H9 (cell line): ENCODE measurements around the gene HS3ST3B1. TPM values are rescaled to one million over a fixed set of nuclear protein-coding genes. Genes with fewer than 3 reads are reported as not detected.

Experiments
- DNase-seq: peaks from one replicate; pipeline ENCODE4 v3.0.0-alpha.2; 2017
- H2AFZ ChIP-seq: one replicate; pipeline ENCODE4 v1.6.1; 2013; ENCODE audit warnings: mild to moderate bottlenecking, low read length, control low read depth, moderate library complexity
- H2AK5ac ChIP-seq: 2 replicates; pipeline ENCODE4 v1.6.1; 2013; ENCODE audit warnings: low read length, control low read depth, mixed read lengths; ENCODE audit not compliant: insufficient read length
- H2BK120ac ChIP-seq: one replicate; pipeline ENCODE4 v1.6.1; 2013; ENCODE audit warnings: low read depth, mild to moderate bottlenecking, low read length, control low read depth, inconsistent platforms; ENCODE audit not compliant: poor library complexity, severe bottlenecking
- H2BK12ac ChIP-seq: 2 replicates; pipeline ENCODE4 v1.6.1; 2013; ENCODE audit warnings: low read length, control low read depth, mixed read lengths, low read depth; ENCODE audit not compliant: insufficient read length
- H2BK15ac ChIP-seq: 2 replicates; pipeline ENCODE4 v1.6.1; 2013; ENCODE audit warnings: low read depth, low read length, control low read depth
- H2BK20ac ChIP-seq: one replicate; pipeline ENCODE4 v1.6.1; 2013; ENCODE audit warnings: low read depth, mild to moderate bottlenecking, low read length, control low read depth, inconsistent platforms; ENCODE audit not compliant: poor library complexity, severe bottlenecking
- H2BK5ac ChIP-seq: 2 replicates; pipeline ENCODE4 v1.6.1; 2013; ENCODE audit warnings: low read length, control low read depth, mixed read lengths; ENCODE audit not compliant: insufficient read length
- H3K14ac ChIP-seq: 2 replicates; pipeline ENCODE4 v1.6.1; 2013; ENCODE audit warnings: low read length, control low read depth; ENCODE audit not compliant: insufficient read depth
- H3K18ac ChIP-seq: 2 replicates; pipeline ENCODE4 v1.6.1; 2013; ENCODE audit warnings: low read depth, mild to moderate bottlenecking, mixed read lengths, low read length, control low read depth; ENCODE audit not compliant: insufficient read length
- H3K23ac ChIP-seq: 2 replicates; pipeline ENCODE4 v1.6.1; 2013; ENCODE audit warnings: low read length, control low read depth, mixed read lengths, low read depth; ENCODE audit not compliant: insufficient read length
- H3K23me2 ChIP-seq: 2 replicates; pipeline ENCODE4 v1.6.1; 2013; ENCODE audit warnings: low read depth, mild to moderate bottlenecking, mixed read lengths, low read length, control low read depth; ENCODE audit not compliant: insufficient read length, poor library complexity, severe bottlenecking
- H3K27ac ChIP-seq: 2 replicates; pipeline ENCODE4 v1.5.1; 2013; ENCODE audit warnings: low read length, control low read depth, mixed read lengths, low read depth; ENCODE audit not compliant: insufficient read length
- H3K27me3 ChIP-seq: 2 replicates; pipeline ENCODE4 v1.6.1; 2013; ENCODE audit warnings: low read length, control low read depth, inconsistent platforms; ENCODE audit not compliant: insufficient read depth
- H3K4ac ChIP-seq: 2 replicates; pipeline ENCODE4 v1.6.1; 2013; ENCODE audit warnings: low read depth, mild to moderate bottlenecking, control low read depth, inconsistent platforms, low read length, moderate library complexity
- H3K4me1 ChIP-seq: 2 replicates; pipeline ENCODE4 v1.6.1; 2013; ENCODE audit warnings: low read length, control low read depth, inconsistent platforms; ENCODE audit not compliant: insufficient read depth
- H3K4me2 ChIP-seq: 2 replicates; pipeline ENCODE4 v1.6.1; 2013; ENCODE audit warnings: low read length, control low read depth, mixed read lengths; ENCODE audit not compliant: insufficient read length, insufficient read depth
- H3K56ac ChIP-seq: 2 replicates; pipeline ENCODE4 v1.6.1; 2013; ENCODE audit warnings: low read depth, mild to moderate bottlenecking, mixed read lengths, low read length, control low read depth; ENCODE audit not compliant: insufficient read length
- H3K79me1 ChIP-seq: 2 replicates; pipeline ENCODE4 v1.6.1; 2013; ENCODE audit warnings: low read depth, mild to moderate bottlenecking, moderate library complexity, low read length, control low read depth, inconsistent platforms; ENCODE audit not compliant: insufficient read depth, poor library complexity, severe bottlenecking
- H3K79me2 ChIP-seq: 2 replicates; pipeline ENCODE4 v1.6.1; 2013; ENCODE audit warnings: low read length, control low read depth, inconsistent platforms; ENCODE audit not compliant: insufficient read depth
- H3K9ac ChIP-seq: 2 replicates; pipeline ENCODE4 v1.6.1; 2013; ENCODE audit warnings: low read length, control low read depth, mixed read lengths; ENCODE audit not compliant: insufficient read length; ENCODE audit errors: extremely low read depth
- H3K9me3 ChIP-seq: one replicate; pipeline ENCODE4 v1.6.1; 2013; ENCODE audit warnings: low read depth, low read length, inconsistent platforms; ENCODE audit not compliant: control insufficient read depth
- H3T11ph ChIP-seq: one replicate; pipeline ENCODE4 v1.6.1; 2013; ENCODE audit warnings: mild to moderate bottlenecking, low read length, control low read depth, inconsistent platforms
- H4K20me1 ChIP-seq: one replicate; pipeline ENCODE4 v1.6.1; 2013; ENCODE audit not compliant: control insufficient read depth, insufficient read length, insufficient read depth
- H4K5ac ChIP-seq: 2 replicates; pipeline ENCODE4 v1.6.1; 2013; ENCODE audit warnings: low read depth, mild to moderate bottlenecking, mixed read lengths, low read length, control low read depth; ENCODE audit not compliant: insufficient read length
- H4K8ac ChIP-seq: replicated peaks from 2 replicates; pipeline ENCODE4 v1.6.1; 2013; ENCODE audit warnings: low read length, control low read depth, mixed read lengths, low read depth; ENCODE audit not compliant: insufficient read length
- H4K91ac ChIP-seq: 2 replicates; pipeline ENCODE4 v1.6.1; 2013; ENCODE audit warnings: low read depth, mild to moderate bottlenecking, moderate library complexity, mixed read lengths, low read length, control low read depth; ENCODE audit not compliant: insufficient read length
- H3K27ac Mint-ChIP-seq, 3 experiments: 2 replicates in 2 of 3; 3 replicates in 1 of 3; pipeline ENCODE4 v1.8.0; 2020 to 2021; ENCODE audit warnings: mixed read lengths in 3 of 3, mild to moderate bottlenecking in 1 of 3, moderate library complexity in 1 of 3
- H3K27me3 Mint-ChIP-seq: 2 replicates; pipeline ENCODE4 v1.8.0; 2021; ENCODE audit warnings: low read depth, mild to moderate bottlenecking, moderate library complexity, mixed read lengths
- H3K36me3 Mint-ChIP-seq, 3 experiments: 2 replicates in 2 of 3; 3 replicates in 1 of 3; pipeline ENCODE4 v1.8.0; 2020 to 2021; ENCODE audit warnings: low read depth in 3 of 3, mixed read lengths in 3 of 3; ENCODE audit not compliant: insufficient read depth in 1 of 3
- H3K4me1 Mint-ChIP-seq, 2 experiments: 2 replicates each; pipeline ENCODE4 v1.8.0; 2020; ENCODE audit warnings: mixed read lengths in 2 of 2
- H3K4me3 Mint-ChIP-seq, 2 experiments: 2 replicates in 1 of 2; 3 replicates in 1 of 2; pipeline ENCODE4 v1.8.0; 2020 to 2021; ENCODE audit warnings: mild to moderate bottlenecking in 2 of 2, mixed read lengths in 2 of 2, moderate library complexity in 1 of 2
- H3K9me3 Mint-ChIP-seq, 2 experiments: 2 replicates in 1 of 2; 3 replicates in 1 of 2; pipeline ENCODE4 v1.8.0; 2020; ENCODE audit warnings: mild to moderate bottlenecking in 2 of 2, mixed read lengths in 2 of 2, moderate library complexity in 1 of 2
- CTCF ChIP-seq: fragments of 200-600 bp; sonication (generic); conservative IDR thresholded peaks from 3 replicates; pipeline ENCODE4 v1.8.0; 2021; ENCODE audit warnings: antibody characterized with exemption, mild to moderate bottlenecking
- WGBS: extraction: QIAGEN DNeasy Blood & Tissue Kit; methylation state at CpG from one replicate; pipeline ENCODE4 v1.1.7; 2013; ENCODE audit warnings: missing lambda C conversion rate, low lambda C conversion rate, mixed read lengths; ENCODE audit not compliant: insufficient read length; ENCODE audit errors: extremely low coverage; 5-methylcytosine and 5-hydroxymethylcytosine counted together
- total RNA-seq: library from RNA; stranded (reverse); gene quantifications from 2 replicates; pipeline ENCODE4 v1.2.1, GENCODE V29; 2021

Gene HS3ST3B1
- total RNA-seq, 1 experiment from 2014 or later: 2.8 TPM

- no peaks in the 10 kb centered on the region for H3K9me3 Mint-ChIP-seq
- Histone ChIP-seq H3K79me2 (0 out of 2 replicates have a peak, but pooled peaks cover 2% of the 10 kb centered on the region), H3K27me3 (no peaks in the 10 kb centered on the region), H3K14ac (no peak overlapping the region), H4K5ac (no peak overlapping the region), H4K20me1 (no peaks in the 10 kb centered on the region), H3K9me3 (no peaks in the 10 kb centered on the region), H3K4ac (no peak overlapping the region), H2AFZ (no peak overlapping the region), H2BK15ac (no peak overlapping the region), H2AK5ac (no peak overlapping the region), H4K8ac (no peak overlapping the region), H2BK20ac (no peak overlapping the region), H2BK120ac (no peak overlapping the region), H3K56ac (no peak overlapping the region), H4K91ac (no peak overlapping the region), H3K23me2 (no peaks in the 10 kb centered on the region), H3T11ph (no peak overlapping the region), H2BK12ac (no peak overlapping the region), H2BK5ac (no peak overlapping the region), H3K18ac (no peak overlapping the region), H3K79me1 (no peaks in the 10 kb centered on the region), H3K9ac (no peak overlapping the region), H3K27ac (no peak overlapping the region), H3K4me2 (no peak overlapping the region), H3K4me1 (peaks cover 14% of the 10 kb centered on the region; the same call in 1 of the 2 replicates), H3K23ac (no peak overlapping the region)
- peaks cover 47 to 56% of the 10 kb centered on the region in 2 experiments for H3K4me1 Mint-ChIP-seq
- no peak for DNase-seq
- peaks cover 2% of the 10 kb centered on the region; the same call in 1 of the 2 replicates for H3K27me3 Mint-ChIP-seq
- H3K27ac Mint-ChIP-seq: no peak overlapping the region
- TF ChIP-seq CTCF: no peak
- WGBS: no CpG with 5 or more reads among the region's 3 CpGs
- H3K36me3 Mint-ChIP-seq: peaks cover 0 to 2% (median 0%) of the 10 kb centered on the region in 3 experiments; a peak in 2 of 7 replicates
- H3K4me3 Mint-ChIP-seq: no peak overlapping the region
Measured at GRCh38 chr17:14334276-14334840, 33.5 kb downstream of the HS3ST3B1 start.
